ENCODE results near the gene BASP1.

The BASP1 gene

GRCh38 chr5:17302604-17303003, 85.2 kb downstream of the BASP1 start:
- TF ChIP-seq CTCF (IDR thresholded peaks at IDR 0.05): no peak

- TF ChIP-seq CTCF (IDR thresholded peaks at IDR 0.05): no peak
Measured at GRCh38 chr5:17304282-17304681, 86.9 kb downstream of the BASP1 start.

- no peak for TF ChIP-seq CTCF (IDR thresholded peaks at IDR 0.05)
Measured at GRCh38 chr5:17305017-17305416, 87.6 kb downstream of the BASP1 start.

GRCh38 chr5:17305964-17306725, 88.7 kb downstream of the BASP1 start:
- TF ChIP-seq CTCF (IDR thresholded peaks at IDR 0.05): no peak

GRCh38 chr5:17306726-17307091, 89.3 kb downstream of the BASP1 start:
- no peak for TF ChIP-seq CTCF (IDR thresholded peaks at IDR 0.05)

GRCh38 chr5:17308326-17309065, 91.1 kb downstream of the BASP1 start:
- no peak for TF ChIP-seq CTCF (IDR thresholded peaks at IDR 0.05)

GRCh38 chr5:17309462-17309861, 92.0 kb downstream of the BASP1 start:
- TF ChIP-seq CTCF (IDR thresholded peaks at IDR 0.05): no peak
